DMS 273 (cell line): ENCODE measurements around the gene KRT6B.
"Not testable (repeated sequence)": the region's sequence is repeated elsewhere in the genome, so short reads cannot be mapped to it uniquely, and the experiment has no call there.

Experiments used
- DNase-seq: peaks from one replicate; lab custom pipeline; 2025; ENCODE audit not compliant: unreplicated experiment; lab: John Stamatoyannopoulos, UW

The KRT6B gene

DNA sequence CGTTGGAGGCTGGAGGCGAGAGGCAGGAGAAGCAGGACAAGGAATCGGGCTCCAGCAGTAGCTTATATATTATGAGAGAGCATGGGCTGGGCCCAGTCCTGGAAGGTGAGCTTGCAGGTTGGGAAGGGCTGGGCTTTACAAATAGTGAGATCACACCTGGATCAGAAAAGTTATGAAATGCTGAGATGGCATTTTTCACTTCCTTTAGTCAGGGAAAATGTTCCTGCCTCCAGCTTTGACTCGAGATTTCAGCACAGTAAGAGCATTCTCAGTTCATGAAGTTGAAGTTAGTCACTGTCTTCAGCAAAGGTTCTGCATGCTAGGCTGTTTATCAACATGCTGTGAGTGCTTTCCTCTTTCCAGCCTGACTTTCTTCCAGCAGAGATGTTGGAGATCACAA lies 21.8 kb upstream of the KRT6B start, which contains the start of gene KRT6C:
TSS of gene KRT6C (minus strand) at position 38 of the 400 bp plus-strand sequence. CDS start 68 bp downstream, outside the sequence.
- DNase-seq, result no peak

DNA sequence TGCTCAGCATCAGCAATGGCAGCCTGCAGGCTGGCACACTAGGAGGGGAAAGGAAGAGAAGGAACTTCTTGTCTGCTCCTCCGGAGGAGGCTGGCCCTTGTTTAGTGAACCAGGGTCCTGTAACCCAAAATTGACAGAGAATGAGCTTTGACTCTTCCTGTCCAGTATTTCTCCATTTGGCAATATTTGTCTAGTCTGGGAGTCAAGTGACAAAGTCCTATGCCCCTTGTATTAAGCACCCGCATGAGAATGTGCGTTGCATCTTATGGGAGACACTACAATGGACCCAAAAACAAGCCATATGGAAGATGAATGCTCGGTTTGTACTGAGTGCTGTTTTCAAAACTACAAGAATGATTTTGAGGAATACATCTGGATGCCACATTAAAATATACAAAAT lies 17.9 kb upstream of the KRT6B start:
- no peak for DNase-seq

DNA sequence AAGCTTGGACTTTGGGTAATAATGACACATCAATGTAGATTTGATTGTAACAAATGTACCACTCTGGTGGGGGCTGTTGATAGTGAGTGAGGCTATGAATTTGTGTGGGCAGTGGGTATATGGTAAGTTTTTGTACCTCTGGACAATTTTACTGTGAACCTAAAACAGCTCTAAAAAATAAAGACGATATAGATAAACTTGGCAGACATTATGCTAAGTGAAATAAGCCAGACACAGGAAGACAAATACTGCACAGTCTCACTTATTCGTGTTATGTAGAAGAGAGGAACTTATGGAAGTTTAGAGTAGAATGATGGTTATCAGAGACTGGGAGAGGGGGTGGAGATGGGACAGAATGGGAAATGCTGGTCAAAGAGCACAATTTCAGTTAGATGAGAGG lies 13.0 kb upstream of the KRT6B start:
- no peak for DNase-seq

DNA sequence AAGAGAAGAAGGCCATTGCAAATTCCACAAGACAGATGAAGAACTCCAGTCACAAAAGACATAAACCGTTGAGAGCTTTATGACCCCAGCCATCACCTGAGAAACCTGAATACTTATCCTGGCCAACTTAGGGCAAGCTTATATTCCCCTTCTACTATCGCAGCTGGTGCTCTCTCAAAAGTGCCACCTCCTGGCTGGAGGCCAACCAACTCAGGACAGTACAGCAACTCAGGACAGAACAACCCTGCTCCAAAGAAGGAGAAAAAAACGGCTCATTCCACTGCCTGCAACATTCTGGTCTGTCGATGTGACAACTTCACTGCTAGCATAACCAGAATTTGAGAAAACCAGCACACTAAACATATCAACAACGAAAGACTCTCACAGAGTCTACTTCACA lies 9.7 kb upstream of the KRT6B start:
- no peak for DNase-seq

DNA sequence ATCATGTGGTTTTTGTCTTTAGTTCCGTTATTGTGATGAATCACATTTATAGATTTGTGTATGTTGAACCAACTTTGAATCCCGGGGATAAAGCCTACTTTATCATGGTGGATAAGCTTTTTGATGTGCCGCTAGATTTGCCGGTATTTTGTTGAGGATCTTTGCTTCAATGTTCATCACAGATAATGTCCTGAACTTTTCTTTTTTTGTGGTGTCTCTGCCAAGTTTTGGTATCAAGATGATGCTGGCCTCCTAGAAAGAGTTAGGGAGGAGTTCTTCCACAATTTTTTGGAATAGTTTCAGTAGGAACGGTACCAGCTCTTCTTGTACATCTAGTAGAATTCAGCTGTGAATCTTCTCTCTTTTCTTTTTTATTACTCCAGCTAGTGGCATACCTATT lies 6.9 kb upstream of the KRT6B start:
- no peak for DNase-seq

DNA sequence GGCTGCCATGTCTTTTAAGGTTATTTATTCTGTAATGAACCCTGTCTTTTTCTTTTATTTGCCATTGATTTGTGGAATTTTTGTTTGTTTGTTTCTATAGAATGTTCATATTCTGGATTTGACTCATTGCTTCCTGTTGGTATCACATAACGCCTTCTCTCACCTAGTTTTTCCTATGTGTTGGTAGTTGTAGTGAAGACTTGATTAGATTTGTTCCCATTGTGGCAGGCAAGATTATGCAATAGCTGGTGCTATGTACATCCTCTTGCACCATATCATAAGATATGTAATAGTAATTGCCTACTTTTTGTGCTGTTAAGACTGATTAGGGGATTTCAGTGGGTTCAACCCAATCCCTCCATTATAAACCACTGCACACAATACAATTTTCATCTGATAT lies 3.9 kb upstream of the KRT6B start:
- no peak for DNase-seq

DNA sequence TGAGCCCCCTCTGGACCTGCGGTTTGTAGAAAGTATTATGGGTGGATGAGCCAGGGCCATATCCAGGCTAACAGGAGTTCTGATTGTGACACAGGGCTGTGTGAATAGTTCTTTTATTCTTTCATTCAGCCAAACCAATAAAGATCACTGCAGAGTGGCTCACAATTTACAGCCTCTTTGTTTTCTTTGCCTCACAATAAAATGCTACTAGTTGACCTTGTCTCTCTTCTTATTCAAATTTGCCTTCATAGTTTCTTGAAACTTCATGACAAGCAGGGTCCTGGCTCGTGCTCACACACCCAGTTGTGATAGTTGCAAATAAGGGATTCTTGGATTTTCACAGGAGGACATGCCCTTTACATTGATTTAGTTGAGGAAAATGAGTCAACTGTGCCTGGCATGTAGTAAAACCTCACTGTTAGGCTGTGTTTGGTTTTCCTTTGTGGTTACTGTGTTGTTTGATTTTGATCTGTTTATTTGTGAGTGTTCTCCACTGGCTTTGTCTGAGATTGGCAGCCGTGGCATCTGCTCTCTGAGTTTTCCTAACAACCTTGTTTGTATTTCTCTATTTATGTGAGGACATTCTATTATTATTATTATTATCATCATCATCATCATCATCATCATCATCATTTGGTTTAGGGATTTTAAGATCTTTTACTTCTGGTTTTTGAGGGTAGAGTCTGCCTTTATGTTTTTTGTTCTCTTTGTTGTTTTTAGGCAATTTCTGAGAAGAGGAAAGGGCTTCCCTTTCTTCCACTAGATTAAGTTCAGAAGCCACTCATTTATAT lies 2.7 kb upstream of the KRT6B start:
- DNase-seq, result no peak

DNA sequence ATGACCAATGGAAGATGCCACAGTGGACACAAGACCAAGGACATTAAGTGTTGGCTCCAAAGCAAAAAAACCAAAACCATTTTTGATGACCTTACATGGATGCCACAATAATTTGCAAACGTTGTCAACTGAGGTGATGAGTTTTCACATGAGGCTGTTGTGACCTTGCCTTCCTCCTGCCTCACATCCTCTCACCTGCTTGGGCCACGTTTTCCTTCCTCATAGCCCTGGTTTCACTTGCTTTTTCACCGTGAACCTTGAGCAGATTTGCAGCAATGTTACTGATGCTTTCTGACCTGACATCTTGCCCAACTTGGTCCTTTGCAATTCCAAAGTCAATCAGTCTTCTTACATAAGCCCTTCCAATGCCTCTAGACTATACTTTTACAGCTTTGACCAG lies 3.7 kb downstream of the KRT6B start:
- DNase-seq, result no peak

DNA sequence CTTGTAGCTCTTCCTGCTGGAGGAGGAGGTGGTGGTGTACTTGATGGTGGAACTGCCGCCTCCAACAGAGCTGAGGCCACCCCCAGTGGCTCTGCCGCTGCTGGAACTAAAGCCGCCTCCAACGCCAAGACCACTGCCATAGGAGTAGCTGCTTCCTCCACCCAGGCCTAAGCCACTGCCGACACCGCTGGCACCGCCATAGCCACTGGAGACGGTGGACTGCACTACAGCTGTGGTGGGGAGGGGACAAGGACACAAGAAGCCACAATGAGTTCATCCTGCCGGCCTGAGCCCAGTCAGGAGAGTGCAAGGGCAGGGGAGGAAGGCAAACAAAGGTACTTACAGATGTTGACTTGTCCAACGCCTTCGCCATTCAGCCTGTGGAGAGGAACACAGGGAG lies 4.8 kb downstream of the KRT6B start:
- not testable (repeated sequence) for DNase-seq

DNA sequence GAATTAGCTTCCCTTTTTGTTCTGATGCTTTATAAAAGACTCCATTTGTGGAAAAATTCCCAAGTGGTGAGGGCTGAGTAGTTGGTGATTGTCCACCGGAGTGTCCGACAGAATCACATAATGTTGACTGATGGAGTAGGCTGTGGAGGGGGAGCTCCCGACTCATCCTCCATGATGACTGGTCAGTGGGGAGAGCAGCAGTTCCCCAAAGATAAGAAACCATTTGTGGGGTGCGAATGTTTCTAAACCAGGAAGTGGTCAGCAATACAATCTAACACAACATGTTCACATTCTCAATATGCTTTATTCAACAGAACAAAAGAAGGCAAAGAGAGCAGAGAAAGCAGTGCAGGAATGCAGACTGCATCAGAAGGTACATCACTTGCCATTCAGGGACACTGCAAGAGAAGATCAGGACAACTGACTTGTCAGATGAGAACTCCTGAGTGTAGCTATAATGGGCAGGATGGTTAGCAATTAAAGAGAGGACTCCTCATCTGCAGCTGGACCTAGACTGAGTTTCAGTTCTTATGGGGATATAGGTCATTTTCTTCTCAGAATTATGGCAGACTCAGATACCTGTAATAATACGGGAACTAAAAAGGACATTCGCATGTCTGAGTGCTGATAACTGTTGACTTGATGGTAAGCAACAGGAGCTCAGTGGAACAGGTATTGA lies 5.4 kb downstream of the KRT6B start:
- no peak for DNase-seq

DNA sequence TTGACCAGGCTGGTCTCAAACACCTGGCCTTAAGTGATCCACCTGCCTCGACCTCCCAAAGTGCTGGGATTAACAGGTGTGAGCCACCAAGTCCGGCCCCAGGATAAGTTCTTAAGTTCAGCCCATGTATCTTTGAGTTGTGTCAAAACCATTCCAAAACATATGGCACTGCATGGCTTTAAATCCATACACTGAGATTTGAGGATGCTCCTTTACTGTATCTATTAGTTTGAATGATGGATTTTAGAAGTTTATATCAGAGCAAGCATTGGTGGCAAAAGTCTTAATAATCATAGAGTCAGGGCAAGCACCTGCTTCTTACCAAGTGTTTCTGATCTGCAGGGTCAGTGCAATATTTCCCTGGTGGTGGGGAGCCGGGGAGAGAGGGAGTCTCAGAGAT lies 6.1 kb downstream of the KRT6B start:
- DNase-seq, result no peak

DNA sequence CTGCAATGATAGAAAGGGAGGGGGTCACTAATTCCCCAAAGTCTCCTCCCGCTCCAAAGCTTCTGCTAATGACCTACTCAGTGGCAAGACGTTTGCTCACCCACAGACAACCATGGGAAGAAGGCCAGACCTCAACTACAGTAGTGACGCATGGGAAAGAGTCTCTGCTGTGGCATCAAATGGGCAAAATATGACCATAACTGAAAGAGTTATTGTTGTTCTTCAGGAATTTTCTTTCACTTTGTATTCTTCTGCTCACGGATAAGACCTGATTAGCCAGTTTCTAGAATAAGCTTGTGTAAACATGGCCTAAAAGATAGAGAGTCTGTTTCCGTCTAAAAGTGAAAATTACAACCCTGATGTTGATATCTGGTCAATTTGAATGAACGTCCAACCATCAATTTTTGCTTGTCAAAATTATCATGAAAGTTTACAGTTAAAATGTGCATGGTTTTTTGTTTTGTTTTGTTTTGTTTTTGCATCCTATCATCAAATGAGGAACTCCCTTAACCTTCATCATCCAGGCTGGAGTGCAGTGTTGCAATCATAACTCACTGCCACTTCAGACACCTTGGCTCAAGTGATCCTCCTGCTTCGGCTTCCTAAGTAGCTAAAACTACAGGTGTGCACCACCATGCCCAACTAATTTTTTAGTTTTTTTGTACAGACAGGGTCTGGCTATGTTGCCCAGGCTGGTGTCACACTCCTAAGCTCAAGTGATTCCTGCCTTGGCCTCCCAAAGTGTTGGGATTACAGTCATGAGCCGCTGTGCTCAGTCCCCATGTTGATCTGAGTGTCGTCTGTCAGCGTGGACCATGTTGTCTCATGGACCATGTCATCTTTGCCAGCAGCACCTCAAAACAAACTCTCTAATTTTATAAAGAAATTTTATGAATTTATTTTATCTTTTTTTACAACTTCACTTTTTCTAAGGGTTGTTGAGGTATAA lies 7.0 kb downstream of the KRT6B start:
- no peak for DNase-seq

DNA sequence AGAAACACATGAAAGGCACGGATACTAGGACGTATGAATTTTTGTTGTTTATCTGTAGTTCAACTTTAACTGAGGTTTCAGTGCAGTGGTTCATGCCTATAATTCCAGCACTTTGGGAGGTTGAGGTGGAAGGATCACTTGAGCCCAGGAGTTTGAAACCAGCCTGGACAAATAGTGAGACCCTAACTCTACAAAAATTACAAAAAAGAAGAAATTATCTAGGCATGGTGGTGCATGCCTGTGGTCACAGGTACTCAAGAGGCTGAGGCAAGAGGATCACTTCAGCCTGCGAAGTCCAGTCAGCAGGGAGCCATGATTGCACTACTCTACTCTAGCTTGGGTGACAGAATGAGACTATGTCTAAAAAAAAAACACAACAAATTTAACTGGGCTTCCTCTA lies 8.0 kb downstream of the KRT6B start:
- no peak for DNase-seq

DNA sequence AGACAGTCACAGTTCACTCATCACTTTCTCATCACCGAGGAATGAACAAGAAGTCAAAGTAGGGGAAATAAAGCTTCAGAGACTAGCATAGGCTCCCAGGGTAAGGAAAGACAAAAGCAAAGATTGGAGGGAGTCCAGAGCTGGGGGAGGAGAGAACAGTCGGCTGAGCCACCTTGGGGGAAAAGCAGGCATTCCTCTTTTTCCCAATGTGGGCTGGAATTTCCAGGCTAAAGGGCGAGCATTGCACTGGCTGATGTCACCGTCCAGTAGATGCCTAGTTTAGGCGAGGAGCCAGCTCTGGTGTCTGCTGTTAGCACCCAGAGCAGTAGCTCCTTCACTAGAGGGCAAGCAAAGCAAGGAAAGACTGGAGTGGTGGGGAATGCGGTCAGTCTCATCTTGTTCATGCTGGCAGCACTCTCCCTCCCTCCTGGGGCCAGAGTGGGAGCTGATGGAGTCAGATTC lies 9.3 kb downstream of the KRT6B start:
- peak; percentile 22 for DNase-seq

DNA sequence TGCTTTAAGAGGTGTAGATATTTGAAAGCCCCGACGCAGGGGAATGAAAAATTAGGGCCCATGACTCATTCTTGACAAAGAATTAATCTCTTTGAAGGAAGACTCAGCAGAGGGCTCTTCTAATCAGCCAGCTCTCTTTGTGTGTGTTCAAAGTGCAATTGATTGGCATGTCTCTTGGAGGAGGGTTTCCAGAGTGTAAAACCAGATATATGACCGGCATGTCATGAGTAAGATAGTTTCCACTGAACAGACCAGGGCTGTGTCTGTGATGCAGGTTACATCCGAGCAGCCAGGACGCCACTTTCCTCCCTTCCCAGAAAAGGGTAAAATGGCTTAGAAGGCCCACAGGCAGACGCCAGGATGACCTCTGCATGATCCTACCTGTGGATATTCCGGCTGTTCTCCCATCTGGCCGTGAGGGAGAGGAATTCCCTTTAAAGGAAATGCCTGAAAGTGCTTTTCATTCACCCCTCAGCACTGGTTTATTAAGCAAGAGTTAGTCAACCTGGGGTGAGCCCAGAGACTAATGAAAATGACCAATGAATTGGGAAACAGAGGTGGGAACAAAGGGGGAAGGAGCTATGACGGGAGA lies 10.5 kb downstream of the KRT6B start:
- DNase-seq, result peak; percentile 42

DNA sequence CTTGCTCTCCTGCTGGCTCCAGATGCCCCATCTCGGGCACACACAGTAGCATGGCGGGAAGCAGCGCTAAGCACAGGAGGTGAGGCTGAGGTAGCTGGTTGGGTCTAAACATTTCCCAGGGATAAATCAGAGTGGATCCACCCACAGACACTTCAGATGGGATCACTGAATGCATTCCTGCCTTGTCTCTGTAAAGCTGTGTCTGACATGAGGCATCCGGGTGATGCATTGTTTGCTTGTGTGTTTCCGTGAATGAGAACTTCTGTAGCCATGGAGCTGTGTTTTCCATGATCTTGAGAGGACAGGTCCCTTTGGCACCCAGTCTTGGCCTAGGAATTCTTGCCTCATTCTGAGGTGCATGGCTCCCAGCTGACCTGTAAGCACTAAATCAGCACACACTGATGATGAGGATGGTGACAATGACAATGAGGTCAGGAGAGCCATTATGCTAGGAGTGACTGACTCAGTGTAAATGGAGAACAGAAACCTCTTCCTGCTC lies 11.1 kb downstream of the KRT6B start:
- DNase-seq, result no peak

DNA sequence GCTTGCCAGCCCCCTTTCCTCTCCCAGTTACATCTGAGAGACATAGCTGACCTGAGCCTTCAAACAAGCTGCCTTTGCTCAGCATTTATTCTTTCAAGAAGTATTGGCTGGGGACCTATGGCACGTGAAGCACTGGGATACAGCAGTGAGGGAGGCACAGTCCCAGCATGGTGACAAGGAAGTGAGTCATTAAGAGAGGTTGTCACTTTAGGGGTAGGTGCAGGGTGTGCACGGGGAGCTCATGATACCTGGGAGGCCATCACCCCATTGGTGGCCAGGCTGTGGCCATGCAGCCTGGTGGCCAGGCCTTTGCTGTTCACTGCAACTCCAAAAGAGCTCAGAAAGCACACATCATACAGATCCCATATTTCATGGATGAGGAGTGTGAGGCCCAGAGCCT lies 12.1 kb downstream of the KRT6B start:
- no peak for DNase-seq

DNA sequence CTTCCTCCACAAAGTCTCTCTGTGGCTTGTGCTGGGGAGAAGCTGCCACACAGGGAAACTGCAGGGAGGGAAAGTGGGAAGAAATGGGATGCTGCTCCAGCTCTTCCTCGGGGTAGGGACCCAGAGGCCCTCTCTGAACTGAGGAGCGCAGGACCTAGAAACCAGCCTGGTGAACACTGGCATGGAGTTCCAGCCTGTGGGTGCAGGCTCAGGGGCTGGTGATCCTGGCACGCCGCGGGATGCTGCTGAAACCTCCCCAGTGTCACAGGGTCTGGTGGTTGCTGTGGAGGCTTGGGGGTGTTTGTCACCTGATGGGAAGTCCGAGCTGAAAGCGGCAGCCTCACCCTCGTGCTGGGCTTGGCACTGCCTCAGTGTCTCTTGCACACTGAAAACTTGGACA lies 12.5 kb downstream of the KRT6B start:
- no peak for DNase-seq

DNA sequence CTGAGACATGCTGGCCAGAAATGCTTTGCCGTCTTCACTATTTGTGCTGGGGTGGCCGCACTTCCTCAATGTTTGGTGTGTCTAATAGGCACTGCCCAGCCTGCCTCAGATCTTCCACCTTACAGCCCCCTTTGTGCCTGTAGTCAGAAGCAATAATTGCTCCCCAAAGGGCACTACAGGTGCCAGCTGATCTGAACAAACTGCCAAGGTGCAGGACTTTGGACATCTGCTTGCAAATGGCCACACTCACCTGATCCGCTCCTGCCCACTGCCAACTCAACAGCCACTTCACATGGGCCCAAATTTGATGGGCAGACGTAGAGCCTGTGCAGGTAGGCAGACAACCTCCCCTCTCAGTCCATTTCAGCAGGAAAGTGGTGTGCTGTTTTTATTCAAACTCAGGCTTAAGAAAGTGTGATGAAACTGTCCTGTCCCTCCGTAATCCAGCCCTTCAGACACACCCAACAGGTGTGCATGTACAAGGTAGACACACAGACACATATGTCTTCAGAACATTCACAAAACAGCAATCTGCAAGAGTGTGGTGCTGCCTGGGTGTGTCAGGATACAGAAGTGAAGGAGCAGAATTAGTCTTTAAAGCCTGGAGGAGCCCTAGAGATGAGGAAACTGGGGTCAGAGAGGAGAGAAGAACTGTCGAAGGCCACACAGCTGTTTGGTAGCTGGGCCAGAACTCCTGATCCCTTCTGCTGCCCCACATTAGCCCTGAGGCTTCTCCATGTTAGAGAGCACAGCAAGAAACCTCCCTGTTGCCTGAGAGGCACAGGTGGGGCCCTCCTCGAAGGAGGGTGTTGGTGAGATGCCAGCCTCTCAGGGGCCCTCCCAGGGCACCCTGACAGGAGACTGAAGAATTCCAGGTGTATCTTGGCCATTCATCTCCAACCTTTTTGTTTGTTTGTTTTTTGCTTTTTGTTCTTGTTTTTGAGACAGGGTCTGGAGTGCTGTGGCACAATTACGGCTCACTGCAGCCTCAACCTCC lies 13.3 kb downstream of the KRT6B start:
- no peak for DNase-seq

DNA sequence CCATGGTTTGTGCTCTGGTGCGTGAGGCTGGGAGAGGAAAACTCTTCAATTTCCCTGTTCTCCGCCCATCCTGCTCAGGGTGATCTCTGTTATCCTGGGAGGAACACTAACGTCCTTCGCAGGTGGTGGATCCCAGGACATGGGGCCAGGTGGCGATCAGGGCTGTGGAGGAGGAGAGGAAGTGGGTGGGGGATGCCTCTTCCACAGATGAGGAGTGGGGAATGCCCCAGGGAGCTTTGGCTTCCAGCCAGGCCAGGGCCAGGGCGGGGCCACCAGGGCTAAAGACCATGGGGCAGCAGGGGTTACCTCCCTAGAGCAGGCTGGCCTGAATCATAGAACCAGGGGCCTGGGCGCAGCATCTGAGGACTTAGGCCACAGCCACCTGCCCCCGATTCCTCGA lies 14.4 kb downstream of the KRT6B start:
- no peak for DNase-seq
